ENCODE results near the gene ZCCHC24. TPM values are rescaled to one million over a fixed set of nuclear protein-coding genes. Genes with fewer than 3 reads are reported as not detected.

Gene ZCCHC24
- total RNA-seq: 0.34 and 2.0 TPM in 2 replicates

GRCh38 chr10:79445161-79445976, at the start of gene ZCCHC24:
Gene ZCCHC24 (minus strand): TSS chr10:79445624. CDS start chr10:79445440, 184 bp downstream.

GRCh38 chr10:79347226-79347893, 98.1 kb downstream of the ZCCHC24 start, which contains the start of gene PPIF:
Gene PPIF (plus strand): TSS chr10:79347469. CDS start chr10:79347549, 80 bp downstream.

Other genes starting within 250 kb of the ZCCHC24 start
- gene PPIF, start 98.2 kb downstream of the ZCCHC24 start, total RNA-seq: 44.8 and 91.1 TPM in 2 replicates
- gene EIF5AL1, start 66.9 kb upstream of the ZCCHC24 start, total RNA-seq: 0.28 and 0.34 TPM in 2 replicates
- not detected in 2 replicates for gene SFTPA2, start 114.8 kb upstream of the ZCCHC24 start, total RNA-seq
- gene SFTPA1, start 165.3 kb upstream of the ZCCHC24 start, total RNA-seq: not detected in 2 replicates